H1 (cell line): ENCODE results near the gene STAT4. TPM values are rescaled to one million over a fixed set of nuclear protein-coding genes. Genes with fewer than 3 reads are reported as not detected.

Experiments used
- CHD2 ChIP-seq: IDR thresholded peaks from 2 replicates; pipeline ENCODE4 v1.6.1; 2012; ENCODE audit warnings: low read length, improper control_type of control experiment
- HDAC2 ChIP-seq, 2 experiments: fragments of 300-600 bp in 1 of 2; sonication (generic) in 1 of 2; IDR thresholded peaks; 2 replicates each; pipeline ENCODE4 v1.6.1; 2011 to 2012; ENCODE audit warnings: low read depth in 2 of 2, low read length in 2 of 2, mild to moderate bottlenecking in 2 of 2, moderate library complexity in 2 of 2, borderline replicate concordance in 1 of 2, inconsistent platforms in 1 of 2
- RFX5 ChIP-seq: IDR thresholded peaks from 2 replicates; pipeline ENCODE4 v1.6.1; 2011; ENCODE audit warnings: low read depth, low read length, improper control_type of control experiment, borderline replicate concordance
- TCF12 ChIP-seq: IDR thresholded peaks from 2 replicates; pipeline ENCODE4 v1.6.1; 2011; ENCODE audit warnings: low read depth, mild to moderate bottlenecking, low read length
- polyA plus RNA-seq, 7 experiments: library from polyadenylated mRNA; depleted of rRNA in 3 of 7; stranded (reverse) in 5 of 7; unstranded in 2 of 7; fragments of >200 nt in 5 of 7; fragments of 200-250 nt in 2 of 7; gene quantifications; 1 replicate in 5 of 7; 2 replicates in 1 of 7; 4 replicates in 1 of 7; pipeline versions ENCODE4 v1.2.1 to v1.2.3, GENCODE V29; 2011 to 2013; ENCODE audit warnings: missing spikeins in 2 of 7, mixed read lengths in 2 of 7
- total RNA-seq: library from RNA; stranded (reverse); fragmentation: NEBNext Ultra II Directional; extraction: Animal tissue kit (Norgen Biotek cat#: 25700); gene quantifications from 2 replicates; pipeline ENCODE4 v1.2.1, GENCODE V29; 2021
- TF ChIP-seq, protein P1 (sequence below): fragments of 300-600 bp; sonication (generic); IDR thresholded peaks from 2 replicates; pipeline ENCODE4 v1.7.1; 2012; ENCODE audit warnings: low read length, moderate library complexity, mild to moderate bottlenecking, inconsistent platforms; ENCODE audit not compliant: insufficient replicate concordance

Gene STAT4
- total and polyA plus RNA-seq, 2 of the 8 experiments (the other 6 are each of a cell fraction or from before 2014, with no cell fraction given), result 0.36 to 0.63 TPM

DNA sequence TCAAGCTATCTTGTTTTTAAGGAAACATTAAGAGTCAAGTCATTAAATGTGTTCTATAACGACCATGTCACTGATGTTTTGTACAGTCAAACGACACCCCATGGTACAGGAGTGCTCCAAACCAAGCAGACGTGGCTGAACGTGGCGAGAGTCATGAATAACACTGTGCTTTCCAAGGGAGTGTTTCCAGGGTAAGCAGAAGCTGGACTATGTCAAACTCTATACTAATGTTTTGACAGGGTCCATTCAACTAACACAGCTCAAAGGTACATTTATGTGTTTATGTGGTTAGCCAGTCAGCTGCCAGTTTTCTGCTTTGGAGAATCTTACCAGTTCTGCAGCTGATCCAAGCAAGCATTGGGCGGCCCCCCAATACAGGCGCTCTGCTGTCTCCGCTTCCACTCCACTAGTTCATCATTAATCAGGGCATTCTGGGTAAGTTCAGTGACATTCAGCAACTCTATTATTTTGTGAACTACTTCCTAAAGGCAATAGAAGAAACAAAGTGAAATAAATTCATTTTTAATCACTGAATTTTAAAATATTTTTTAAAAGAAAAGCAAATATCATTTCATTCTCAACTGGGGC is 153.2 kb downstream of the STAT4 start (continued):
- TF ChIP-seq, protein P1, sequence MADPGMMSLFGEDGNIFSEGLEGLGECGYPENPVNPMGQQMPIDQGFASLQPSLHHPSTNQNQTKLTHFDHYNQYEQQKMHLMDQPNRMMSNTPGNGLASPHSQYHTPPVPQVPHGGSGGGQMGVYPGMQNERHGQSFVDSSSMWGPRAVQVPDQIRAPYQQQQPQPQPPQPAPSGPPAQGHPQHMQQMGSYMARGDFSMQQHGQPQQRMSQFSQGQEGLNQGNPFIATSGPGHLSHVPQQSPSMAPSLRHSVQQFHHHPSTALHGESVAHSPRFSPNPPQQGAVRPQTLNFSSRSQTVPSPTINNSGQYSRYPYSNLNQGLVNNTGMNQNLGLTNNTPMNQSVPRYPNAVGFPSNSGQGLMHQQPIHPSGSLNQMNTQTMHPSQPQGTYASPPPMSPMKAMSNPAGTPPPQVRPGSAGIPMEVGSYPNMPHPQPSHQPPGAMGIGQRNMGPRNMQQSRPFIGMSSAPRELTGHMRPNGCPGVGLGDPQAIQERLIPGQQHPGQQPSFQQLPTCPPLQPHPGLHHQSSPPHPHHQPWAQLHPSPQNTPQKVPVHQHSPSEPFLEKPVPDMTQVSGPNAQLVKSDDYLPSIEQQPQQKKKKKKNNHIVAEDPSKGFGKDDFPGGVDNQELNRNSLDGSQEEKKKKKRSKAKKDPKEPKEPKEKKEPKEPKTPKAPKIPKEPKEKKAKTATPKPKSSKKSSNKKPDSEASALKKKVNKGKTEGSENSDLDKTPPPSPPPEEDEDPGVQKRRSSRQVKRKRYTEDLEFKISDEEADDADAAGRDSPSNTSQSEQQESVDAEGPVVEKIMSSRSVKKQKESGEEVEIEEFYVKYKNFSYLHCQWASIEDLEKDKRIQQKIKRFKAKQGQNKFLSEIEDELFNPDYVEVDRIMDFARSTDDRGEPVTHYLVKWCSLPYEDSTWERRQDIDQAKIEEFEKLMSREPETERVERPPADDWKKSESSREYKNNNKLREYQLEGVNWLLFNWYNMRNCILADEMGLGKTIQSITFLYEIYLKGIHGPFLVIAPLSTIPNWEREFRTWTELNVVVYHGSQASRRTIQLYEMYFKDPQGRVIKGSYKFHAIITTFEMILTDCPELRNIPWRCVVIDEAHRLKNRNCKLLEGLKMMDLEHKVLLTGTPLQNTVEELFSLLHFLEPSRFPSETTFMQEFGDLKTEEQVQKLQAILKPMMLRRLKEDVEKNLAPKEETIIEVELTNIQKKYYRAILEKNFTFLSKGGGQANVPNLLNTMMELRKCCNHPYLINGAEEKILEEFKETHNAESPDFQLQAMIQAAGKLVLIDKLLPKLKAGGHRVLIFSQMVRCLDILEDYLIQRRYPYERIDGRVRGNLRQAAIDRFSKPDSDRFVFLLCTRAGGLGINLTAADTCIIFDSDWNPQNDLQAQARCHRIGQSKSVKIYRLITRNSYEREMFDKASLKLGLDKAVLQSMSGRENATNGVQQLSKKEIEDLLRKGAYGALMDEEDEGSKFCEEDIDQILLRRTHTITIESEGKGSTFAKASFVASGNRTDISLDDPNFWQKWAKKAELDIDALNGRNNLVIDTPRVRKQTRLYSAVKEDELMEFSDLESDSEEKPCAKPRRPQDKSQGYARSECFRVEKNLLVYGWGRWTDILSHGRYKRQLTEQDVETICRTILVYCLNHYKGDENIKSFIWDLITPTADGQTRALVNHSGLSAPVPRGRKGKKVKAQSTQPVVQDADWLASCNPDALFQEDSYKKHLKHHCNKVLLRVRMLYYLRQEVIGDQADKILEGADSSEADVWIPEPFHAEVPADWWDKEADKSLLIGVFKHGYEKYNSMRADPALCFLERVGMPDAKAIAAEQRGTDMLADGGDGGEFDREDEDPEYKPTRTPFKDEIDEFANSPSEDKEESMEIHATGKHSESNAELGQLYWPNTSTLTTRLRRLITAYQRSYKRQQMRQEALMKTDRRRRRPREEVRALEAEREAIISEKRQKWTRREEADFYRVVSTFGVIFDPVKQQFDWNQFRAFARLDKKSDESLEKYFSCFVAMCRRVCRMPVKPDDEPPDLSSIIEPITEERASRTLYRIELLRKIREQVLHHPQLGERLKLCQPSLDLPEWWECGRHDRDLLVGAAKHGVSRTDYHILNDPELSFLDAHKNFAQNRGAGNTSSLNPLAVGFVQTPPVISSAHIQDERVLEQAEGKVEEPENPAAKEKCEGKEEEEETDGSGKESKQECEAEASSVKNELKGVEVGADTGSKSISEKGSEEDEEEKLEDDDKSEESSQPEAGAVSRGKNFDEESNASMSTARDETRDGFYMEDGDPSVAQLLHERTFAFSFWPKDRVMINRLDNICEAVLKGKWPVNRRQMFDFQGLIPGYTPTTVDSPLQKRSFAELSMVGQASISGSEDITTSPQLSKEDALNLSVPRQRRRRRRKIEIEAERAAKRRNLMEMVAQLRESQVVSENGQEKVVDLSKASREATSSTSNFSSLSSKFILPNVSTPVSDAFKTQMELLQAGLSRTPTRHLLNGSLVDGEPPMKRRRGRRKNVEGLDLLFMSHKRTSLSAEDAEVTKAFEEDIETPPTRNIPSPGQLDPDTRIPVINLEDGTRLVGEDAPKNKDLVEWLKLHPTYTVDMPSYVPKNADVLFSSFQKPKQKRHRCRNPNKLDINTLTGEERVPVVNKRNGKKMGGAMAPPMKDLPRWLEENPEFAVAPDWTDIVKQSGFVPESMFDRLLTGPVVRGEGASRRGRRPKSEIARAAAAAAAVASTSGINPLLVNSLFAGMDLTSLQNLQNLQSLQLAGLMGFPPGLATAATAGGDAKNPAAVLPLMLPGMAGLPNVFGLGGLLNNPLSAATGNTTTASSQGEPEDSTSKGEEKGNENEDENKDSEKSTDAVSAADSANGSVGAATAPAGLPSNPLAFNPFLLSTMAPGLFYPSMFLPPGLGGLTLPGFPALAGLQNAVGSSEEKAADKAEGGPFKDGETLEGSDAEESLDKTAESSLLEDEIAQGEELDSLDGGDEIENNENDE, result no peak
- no peak for TF ChIP-seq TCF12
- no peak for TF ChIP-seq HDAC2 (IDR thresholded peaks at IDR 0.05; ENCODE audit: borderline replicate concordance in 1 of 2, low read depth in 2 of 2, low read length in 2 of 2)
- TF ChIP-seq RFX5, result no peak
- no peak for TF ChIP-seq CHD2
